GM21717 (cell line): Measurements from ENCODE around the gene LSAMP.

Experiments
- ATAC-seq: cut with Tn5 transposase; IDR thresholded peaks from one replicate; pipeline ENCODE4 v1.9.1; 2021; ENCODE audit warnings: mild to moderate bottlenecking, moderate library complexity; ENCODE audit not compliant: unreplicated experiment

Gene LSAMP

GRCh38 chr3:115915061-115915460 lies 530.2 kb downstream of the LSAMP start:
- ATAC-seq, result no peak

GRCh38 chr3:115913069-115913686 lies 532.1 kb downstream of the LSAMP start:
- ATAC-seq, result no peak

GRCh38 chr3:115912372-115912771 lies 532.9 kb downstream of the LSAMP start:
- ATAC-seq, result no peak

- ATAC-seq, result no peak
These were observed 539.4 kb downstream of the LSAMP start for GRCh38 chr3:115905871-115906270.

GRCh38 chr3:115903843-115904242 lies 541.4 kb downstream of the LSAMP start:
- ATAC-seq, result no peak

- no peak for ATAC-seq
These were observed 544.3 kb downstream of the LSAMP start for GRCh38 chr3:115901008-115901407.

GRCh38 chr3:115899535-115899934 lies 545.8 kb downstream of the LSAMP start:
- ATAC-seq, result no peak

GRCh38 chr3:115898656-115899410 lies 546.5 kb downstream of the LSAMP start:
- no peak for ATAC-seq

- ATAC-seq, result no peak
These were observed 554.2 kb downstream of the LSAMP start for GRCh38 chr3:115891006-115891636.

- no peak for ATAC-seq
These were observed 554.7 kb downstream of the LSAMP start for GRCh38 chr3:115890579-115890978.

GRCh38 chr3:115885621-115886020 lies 559.7 kb downstream of the LSAMP start:
- no peak for ATAC-seq

- ATAC-seq, result no peak
These were observed 567.7 kb downstream of the LSAMP start for GRCh38 chr3:115877615-115877899.

GRCh38 chr3:115876876-115877614 lies 568.2 kb downstream of the LSAMP start:
- ATAC-seq, result no peak

GRCh38 chr3:115875460-115875859 lies 569.8 kb downstream of the LSAMP start:
- ATAC-seq, result no peak

- ATAC-seq, result no peak
These were observed 573.6 kb downstream of the LSAMP start for GRCh38 chr3:115871735-115872134.

GRCh38 chr3:115864911-115865310 lies 580.4 kb downstream of the LSAMP start:
- ATAC-seq, result no peak

GRCh38 chr3:115862849-115863248 lies 582.4 kb downstream of the LSAMP start:
- no peak for ATAC-seq

GRCh38 chr3:115862099-115862498 lies 583.2 kb downstream of the LSAMP start:
- ATAC-seq, result no peak

- ATAC-seq, result no peak
These were observed 584.0 kb downstream of the LSAMP start for GRCh38 chr3:115861166-115861733.

GRCh38 chr3:115860766-115861165 lies 584.5 kb downstream of the LSAMP start:
- ATAC-seq, result no peak
